Epithelial cell of esophagus (primary cell): ENCODE data around the gene COMMD1.
"Not testable (repeated sequence)": the region's sequence is repeated elsewhere in the genome, so short reads cannot be mapped to it uniquely, and the experiment has no call there.

Experiments
- DNase-seq: peaks from one replicate; pipeline ENCODE4 v3.0.0; 2010; ENCODE audit warnings: low read depth
- H3K4me3 ChIP-seq: 2 replicates; pipeline ENCODE4 v1.5.1; 2011; ENCODE audit warnings: mild to moderate bottlenecking, low read length, control low read depth
- TF ChIP-seq, protein P1 (sequence below): IDR thresholded peaks from 2 replicates; pipeline ENCODE4 v1.5.1; 2011; ENCODE audit warnings: low read depth, mild to moderate bottlenecking, low read length, control low read depth, inconsistent platforms; ENCODE audit not compliant: insufficient read depth; ENCODE audit errors: missing control alignments

COMMD1 gene

DNA sequence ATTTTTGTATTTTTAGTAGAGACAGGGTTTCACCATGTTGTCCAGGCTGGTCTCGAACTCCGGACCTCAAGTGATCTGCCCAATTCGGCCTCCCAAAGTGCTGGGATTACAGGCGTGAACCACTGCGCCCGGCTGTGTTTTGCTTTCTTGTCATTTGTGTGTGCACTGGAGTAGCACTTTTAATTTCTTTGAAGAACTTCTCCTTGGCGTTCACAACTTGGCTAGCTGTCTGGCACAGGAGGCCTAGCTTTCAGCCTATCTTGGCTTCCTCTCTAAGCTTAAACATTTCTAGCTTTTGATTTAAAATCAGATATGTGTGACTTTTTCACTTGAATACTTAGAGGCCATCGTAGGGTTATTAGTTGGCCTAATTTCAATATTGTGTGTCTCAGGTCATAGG lies 93.0 kb downstream of the COMMD1 start:
- TF ChIP-seq, protein P1, sequence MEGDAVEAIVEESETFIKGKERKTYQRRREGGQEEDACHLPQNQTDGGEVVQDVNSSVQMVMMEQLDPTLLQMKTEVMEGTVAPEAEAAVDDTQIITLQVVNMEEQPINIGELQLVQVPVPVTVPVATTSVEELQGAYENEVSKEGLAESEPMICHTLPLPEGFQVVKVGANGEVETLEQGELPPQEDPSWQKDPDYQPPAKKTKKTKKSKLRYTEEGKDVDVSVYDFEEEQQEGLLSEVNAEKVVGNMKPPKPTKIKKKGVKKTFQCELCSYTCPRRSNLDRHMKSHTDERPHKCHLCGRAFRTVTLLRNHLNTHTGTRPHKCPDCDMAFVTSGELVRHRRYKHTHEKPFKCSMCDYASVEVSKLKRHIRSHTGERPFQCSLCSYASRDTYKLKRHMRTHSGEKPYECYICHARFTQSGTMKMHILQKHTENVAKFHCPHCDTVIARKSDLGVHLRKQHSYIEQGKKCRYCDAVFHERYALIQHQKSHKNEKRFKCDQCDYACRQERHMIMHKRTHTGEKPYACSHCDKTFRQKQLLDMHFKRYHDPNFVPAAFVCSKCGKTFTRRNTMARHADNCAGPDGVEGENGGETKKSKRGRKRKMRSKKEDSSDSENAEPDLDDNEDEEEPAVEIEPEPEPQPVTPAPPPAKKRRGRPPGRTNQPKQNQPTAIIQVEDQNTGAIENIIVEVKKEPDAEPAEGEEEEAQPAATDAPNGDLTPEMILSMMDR, result no peak
- DNase-seq, result no peak

DNA sequence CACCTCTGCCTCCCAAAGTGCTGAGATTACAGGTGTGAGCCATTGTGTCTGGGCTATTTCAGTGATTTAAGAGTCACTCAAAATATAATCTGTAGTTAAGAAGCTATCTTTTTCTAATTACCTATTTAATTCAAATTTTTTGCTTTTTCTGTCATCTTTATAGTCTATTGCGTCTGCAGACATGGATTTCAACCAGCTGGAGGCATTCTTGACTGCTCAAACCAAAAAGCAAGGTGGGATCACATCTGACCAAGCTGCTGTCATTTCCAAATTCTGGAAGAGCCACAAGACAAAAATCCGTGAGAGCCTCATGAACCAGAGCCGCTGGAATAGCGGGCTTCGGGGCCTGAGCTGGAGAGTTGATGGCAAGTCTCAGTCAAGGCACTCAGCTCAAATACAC lies 95.1 kb downstream of the COMMD1 start:
- no peak for DNase-seq
- TF ChIP-seq, protein P1, result no peak
- H3K4me3 ChIP-seq, result no peak overlapping the region

More for the DNA sequence above, 93.0 kb downstream of the COMMD1 start:
- no peak overlapping the region for H3K4me3 ChIP-seq

DNA sequence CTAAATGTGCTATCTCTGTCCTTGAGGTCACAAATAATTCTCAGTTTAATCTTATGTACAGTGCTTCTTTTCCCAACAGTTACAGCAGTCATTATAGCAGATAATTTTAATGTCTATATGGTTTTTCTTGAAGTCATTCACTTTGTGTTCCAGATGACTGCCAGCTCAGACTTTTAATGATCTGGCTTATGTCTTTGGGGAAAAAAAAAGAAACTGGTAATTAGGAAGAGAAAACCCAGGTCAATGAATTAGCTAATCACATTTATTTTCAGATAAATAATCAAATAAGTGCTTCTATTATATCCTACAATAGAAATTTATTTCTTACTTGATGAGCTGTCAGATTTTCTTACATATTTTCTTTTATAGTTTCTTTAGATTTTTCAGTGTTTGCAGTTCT lies 96.0 kb downstream of the COMMD1 start:
- TF ChIP-seq, protein P1, result no peak
- H3K4me3 ChIP-seq, result no peak overlapping the region
- no peak for DNase-seq

DNA sequence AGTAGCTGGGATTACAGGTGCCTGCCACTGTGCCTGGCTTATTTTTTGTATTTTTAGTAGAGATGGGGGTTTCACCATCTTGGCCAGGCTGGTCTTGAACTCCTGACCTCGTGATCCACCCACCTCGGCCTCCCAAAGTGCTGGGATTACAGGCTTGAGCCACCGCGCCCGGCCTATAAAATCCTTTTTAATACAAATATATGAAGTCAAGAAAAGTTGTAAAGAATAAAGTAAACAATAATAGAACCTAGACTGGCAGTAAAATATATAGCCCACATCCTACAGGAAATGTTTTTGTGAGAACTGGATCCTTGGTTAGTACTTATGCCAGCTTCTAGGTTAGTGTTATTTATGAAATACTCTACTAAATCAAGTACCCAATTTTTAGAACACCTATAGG lies 99.0 kb downstream of the COMMD1 start:
- DNase-seq, result not testable (repeated sequence)

DNA sequence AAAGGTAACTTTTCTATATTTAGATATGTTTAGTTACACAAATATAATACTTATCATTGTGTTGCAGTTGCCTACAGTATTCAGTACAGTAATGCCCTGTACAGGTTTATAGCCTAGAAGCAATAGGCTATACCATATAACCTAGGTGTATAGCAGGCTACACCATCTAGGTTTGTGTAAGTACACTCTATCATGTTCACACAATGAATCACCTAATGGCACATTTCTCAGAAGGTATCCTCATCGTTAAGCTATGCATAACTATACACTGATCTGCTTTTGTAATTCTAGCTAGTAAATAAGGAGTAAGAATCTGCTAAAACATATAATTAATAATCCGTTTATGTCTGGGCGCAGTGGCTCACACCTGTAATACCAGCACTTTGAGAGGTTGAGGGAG lies 102.1 kb downstream of the COMMD1 start:
- DNase-seq, result peak; percentile 3
- H3K4me3 ChIP-seq, result no peak overlapping the region
- TF ChIP-seq, protein P1, result no peak

More for the DNA sequence above, 99.0 kb downstream of the COMMD1 start:
- H3K4me3 ChIP-seq, result not testable (repeated sequence)

DNA sequence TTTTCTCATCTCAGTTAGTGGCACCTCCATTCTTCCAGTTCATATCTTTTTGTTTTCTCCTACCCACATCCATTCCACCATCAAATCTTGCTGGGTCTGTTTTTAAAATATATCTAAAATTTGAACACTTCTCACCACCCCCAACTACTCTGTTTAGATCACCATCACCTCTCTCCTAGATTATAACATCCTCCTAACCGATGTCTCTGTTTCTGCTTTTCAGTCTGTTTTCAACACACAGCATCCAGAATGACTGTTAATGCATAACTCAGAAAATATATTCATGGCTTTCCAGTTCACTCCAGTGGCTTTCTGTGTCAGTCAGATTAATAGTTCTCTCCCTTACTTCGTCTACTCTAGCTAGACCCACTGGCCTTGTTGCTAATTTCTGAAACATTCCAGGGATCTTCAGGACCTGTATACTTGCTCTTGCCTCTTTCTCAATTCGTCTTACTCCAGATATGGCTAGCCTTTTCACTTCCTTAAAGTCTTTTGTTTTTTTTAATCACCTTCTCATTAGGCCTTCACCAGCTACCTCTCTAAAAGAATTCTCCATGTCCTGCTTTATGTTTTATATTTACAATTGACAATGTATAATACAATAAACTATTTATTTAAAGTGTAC lies 105.3 kb downstream of the COMMD1 start:
- H3K4me3 ChIP-seq, result no peak overlapping the region
- TF ChIP-seq, protein P1, result no peak
- no peak for DNase-seq

DNA sequence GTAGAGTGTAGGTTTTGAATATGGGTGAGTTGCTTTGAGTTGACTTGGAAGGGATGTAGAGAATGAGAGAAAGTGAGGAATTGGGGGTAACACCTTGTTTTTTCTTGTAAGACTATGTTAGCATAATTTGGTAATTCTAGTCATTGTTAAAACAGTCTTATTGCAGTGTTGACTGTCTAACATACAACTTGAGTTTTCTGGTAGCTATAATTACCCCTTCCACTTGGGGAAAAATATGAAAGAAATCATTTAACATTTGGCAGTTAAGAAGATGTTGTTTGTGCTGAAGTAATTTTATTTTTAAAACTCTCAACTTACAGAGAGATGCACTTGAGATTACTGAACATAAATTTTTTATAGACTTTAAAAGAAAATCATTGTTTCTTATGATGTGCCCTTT lies 108.2 kb downstream of the COMMD1 start:
- H3K4me3 ChIP-seq, result no peak overlapping the region
- TF ChIP-seq, protein P1, result no peak
- no peak for DNase-seq
